GM12872 (cell line): ENCODE results near the gene CSMD2.

Experiments
- TF ChIP-seq, protein P1 (sequence below): IDR thresholded peaks from 3 replicates; pipeline ENCODE4 v1.5.1; 2011; ENCODE audit warnings: low read depth, mild to moderate bottlenecking, low read length, moderate library complexity; ENCODE audit not compliant: insufficient read depth

CSMD2 gene

DNA sequence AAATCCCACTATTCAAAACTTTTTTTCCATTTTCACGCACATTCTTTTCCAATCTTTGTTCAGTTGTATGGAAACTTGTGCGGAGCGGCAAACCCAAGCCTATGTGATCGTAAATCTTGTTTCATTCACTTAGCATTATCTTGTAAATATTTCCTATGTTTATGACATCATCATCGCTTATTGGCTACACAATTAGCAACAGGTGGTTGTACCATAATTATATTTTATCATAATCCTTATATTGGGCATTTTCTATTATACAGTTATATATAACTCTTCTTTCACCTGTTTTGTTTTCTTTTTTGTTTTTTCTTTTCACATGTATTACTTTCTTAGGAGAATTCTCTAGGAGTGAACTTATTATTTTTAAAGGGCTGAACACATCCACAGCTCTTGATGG is 627.1 kb downstream of the CSMD2 start:
- TF ChIP-seq, protein P1, sequence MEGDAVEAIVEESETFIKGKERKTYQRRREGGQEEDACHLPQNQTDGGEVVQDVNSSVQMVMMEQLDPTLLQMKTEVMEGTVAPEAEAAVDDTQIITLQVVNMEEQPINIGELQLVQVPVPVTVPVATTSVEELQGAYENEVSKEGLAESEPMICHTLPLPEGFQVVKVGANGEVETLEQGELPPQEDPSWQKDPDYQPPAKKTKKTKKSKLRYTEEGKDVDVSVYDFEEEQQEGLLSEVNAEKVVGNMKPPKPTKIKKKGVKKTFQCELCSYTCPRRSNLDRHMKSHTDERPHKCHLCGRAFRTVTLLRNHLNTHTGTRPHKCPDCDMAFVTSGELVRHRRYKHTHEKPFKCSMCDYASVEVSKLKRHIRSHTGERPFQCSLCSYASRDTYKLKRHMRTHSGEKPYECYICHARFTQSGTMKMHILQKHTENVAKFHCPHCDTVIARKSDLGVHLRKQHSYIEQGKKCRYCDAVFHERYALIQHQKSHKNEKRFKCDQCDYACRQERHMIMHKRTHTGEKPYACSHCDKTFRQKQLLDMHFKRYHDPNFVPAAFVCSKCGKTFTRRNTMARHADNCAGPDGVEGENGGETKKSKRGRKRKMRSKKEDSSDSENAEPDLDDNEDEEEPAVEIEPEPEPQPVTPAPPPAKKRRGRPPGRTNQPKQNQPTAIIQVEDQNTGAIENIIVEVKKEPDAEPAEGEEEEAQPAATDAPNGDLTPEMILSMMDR: no peak

DNA sequence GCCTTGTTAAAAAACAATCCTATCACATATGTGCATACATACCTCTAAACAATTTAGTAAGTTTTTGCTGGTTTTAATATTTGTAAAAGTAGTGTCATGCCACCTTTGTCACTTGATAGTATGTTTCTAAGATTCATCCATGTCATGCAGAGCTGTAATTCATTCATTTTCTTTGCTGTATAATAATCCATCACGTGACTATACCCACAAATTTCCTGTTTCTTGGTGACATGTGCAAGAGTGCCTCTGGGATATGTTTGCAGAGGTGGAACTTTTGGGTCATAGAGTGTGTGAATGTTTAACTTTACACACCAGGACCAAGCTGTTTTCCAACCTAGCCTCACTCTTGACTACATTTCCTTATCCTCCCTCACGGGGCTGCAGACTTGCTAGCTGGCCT is 629.7 kb downstream of the CSMD2 start:
- TF ChIP-seq, protein P1: no peak

DNA sequence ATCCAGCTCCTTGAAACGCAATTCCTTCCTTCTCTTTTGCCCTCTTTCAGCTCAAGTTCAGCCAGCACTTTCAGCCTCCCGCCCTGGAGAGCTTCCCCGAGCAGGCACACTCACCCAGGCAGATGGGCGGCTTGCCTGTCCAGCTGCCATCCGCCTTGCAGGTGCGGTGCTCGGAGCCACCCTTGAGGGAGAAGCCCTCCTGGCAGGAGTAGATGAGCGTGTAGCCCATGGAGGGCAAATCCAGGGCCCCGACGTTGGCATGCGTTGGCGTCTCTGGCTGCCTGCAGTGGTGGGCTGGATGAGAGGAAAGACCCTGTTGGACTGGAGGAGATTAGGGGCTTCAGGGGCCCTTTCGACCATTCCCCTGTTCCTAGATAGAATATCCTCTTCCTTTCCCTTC is 632.1 kb downstream of the CSMD2 start:
- TF ChIP-seq, protein P1: no peak

DNA sequence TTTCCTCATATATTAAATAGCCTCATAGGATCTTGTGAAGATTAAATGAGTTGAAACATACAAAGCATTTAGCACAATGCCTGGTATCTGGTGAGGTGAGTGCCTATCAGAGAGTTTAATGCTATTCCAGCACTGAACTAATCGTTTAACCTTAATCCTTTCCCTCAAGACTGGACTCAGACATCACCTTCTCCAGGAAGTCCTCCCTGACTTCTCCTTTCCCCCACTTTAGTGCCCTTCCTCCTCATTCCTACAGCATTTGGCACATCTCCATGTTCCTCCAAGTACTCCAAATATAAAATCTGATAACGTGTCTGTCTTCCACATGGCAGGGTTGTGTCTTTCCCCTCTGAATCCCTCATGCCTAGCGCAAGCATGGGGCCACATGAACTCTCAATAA is 632.8 kb downstream of the CSMD2 start:
- TF ChIP-seq, protein P1: no peak

DNA sequence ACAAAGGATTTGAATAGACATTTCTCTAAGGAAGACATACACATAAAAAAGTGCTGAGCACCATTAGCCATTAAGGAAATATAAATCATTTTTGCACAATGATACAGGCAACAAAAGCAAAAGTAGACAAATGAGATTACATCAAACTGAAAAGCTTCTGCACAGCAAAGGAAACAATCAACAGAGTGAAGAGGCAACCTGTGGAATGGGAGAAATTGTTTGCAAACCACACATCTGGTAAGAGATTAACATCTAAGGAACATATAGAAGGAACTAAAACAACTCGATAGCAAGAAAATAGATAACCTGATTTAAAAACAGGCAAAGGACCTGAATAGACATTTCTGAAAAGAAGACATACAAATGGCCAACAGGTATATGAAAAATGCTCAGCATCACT is 635.1 kb downstream of the CSMD2 start:
- TF ChIP-seq, protein P1: no peak

DNA sequence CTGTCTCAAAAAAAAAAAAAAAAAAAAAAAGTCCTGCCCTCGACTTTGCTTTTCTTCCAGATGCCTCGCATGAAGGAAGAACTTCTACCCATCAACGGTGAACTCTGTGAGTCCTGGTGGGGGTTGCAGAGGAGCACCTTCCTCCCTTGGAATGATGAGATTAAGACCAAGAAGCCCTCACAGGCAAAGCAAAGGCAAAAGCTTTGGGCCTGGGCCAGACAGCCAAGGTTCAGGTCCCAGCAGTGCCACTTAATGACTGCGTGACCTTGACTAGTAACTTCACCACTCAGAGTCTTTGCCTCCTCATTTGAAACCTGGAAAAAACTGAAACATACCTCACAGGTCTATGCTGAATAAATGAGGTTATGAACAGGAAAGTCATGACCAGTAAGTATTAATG is 637.1 kb downstream of the CSMD2 start:
- TF ChIP-seq, protein P1: no peak

DNA sequence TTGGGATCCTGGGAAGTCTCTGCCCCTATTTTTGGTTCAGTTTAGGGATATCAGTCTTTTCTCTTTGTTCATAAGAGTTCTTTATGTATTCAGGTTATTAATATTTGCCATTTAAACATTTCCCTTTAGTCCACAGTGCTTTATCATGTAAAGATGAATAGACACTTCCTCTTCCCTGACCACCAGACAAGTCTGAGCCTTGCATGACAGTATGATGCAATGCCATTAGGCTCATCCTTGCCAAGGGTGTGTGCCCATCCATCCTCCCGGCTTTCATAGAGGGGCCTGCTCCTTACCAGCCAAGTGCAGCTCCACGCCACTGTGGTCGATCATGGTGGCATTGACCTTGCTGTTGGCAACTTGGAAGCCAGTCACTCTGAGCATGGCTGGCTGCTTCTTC is 640.4 kb downstream of the CSMD2 start:
- TF ChIP-seq, protein P1: no peak
